GM18511 (cell line): ENCODE results near the gene PACSIN2.

Experiments used
- ATAC-seq: cut with Tn5 transposase; IDR thresholded peaks from one replicate; pipeline ENCODE4 v1.9.1; 2021; ENCODE audit warnings: mild to moderate bottlenecking, moderate library complexity; ENCODE audit not compliant: unreplicated experiment

PACSIN2 gene

DNA sequence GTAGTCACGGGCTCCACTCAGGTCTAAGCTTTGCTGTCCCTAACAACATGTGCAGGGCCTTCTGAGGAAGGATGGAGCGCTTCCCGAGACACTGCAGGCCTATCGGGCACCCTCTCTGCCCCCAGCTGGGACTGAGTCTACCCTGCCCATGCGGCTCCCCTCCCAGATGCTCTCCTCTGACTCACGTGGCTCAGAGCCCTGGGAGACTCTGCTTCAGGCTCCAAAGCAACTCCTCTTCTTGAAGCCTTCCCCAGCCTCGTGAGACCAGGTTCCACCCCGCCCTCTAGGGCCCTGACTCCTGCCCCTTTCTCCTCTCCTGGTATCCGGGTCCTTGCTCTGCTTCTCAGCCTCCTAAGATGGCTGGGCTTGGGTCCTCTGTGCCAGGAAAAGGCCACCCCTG is 129.5 kb downstream of the PACSIN2 start:
- no peak for ATAC-seq

DNA sequence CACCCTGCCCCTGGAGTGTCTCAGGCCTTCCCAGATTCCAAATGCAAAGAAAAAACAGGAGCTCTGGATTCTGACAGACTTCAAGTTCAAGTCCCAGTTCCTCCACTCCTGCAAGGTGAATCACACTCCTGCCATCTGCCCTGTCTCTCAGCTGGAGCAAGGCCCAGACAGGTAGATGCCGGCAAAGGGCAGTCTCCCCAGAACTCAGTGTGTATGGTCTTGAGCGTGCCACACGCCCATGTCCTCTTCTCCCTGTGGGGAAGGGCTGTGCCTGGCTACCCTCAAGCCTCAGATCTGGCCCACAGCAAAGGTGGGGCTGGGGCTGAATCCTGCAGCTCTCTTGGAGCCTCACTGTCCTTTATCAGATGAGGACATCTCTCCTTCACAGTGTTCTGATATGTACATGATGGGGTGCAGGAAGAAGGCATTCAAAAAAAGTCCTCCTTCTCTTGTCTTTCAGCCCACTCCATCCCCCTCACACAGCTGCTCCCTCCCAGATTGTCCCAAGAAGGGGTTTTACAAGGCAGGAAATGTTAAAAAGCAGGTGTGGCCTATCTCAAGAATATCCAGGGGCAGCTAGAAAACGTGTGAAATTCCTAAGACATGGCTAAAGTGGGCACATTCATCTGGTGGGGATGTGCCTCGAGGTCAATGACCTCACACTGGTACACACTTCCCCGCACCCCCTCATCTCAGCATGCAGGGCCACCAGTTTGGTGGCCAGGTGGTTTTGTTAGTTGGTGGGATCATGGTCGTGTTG is 130.2 kb downstream of the PACSIN2 start:
- ATAC-seq = no peak

DNA sequence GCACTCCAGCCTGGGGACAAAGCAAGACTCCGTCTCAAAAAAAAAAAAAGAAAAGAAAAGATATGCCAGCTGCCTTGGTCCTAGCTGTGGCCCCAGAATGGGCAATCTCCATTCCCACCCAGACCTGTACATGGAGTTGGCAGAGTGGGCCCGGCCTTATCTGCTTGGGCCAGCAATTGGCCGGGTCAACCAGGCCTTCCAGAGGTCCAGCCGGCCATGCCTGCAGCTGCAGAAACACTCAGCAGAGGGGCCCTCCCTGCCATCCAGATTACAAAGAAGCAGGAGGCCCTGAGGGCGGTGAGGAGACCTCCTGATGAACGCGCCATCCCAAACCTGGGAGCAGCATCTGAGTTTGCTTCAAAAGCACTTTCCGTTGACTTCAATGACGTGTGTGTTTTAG is 131.0 kb downstream of the PACSIN2 start:
- no peak for ATAC-seq

DNA sequence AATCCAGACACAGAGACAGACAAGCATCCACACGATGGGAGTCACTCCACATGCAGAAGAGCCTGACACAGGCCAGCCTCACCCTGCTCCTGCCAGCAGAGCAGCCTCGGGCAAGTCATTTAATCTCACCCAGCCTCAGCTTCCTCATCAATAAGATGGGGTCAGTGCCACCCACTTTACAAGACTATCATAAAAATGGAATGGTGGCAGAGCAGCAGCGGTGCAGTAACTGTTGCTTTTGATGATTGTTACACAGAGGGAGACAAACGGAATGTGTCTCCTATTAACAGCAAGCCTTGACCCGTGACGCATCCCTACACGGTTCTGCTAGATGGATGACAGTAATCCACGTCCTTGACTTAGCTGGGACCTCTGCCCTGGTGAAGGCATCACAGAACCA is 131.8 kb downstream of the PACSIN2 start:
- no peak for ATAC-seq

DNA sequence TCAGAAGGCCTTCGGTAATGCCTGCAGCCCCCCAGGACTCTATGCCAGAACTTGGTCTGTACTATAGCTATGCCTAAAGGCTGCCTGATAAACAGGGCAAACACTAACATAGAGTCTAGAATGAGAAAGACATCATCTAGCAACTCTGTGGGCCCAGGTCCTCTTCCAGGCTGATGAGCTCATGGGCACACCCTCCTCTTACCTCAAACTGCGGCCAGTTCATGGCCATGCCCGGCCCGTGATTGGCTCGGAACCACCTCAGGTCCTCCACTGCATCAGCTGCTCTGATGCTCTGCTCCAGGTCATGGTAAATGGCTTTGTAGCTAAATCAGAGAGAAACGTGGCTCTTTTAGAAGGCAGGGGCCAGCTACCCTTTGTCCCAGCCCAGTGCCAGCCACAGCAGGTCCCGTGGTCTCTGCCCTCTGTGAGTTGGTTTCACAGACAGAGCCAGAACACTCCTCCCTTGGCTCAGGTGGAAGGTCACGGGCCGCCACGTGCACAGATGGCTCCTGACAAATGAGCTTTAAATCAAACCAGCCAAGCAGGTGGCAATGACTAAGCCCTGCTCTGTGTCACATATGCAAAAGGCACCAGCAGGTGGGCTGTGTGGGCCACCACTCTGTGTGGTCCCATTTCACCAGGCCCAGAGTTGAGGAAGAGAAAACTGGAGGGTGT is 132.8 kb downstream of the PACSIN2 start:
- ATAC-seq = no peak

DNA sequence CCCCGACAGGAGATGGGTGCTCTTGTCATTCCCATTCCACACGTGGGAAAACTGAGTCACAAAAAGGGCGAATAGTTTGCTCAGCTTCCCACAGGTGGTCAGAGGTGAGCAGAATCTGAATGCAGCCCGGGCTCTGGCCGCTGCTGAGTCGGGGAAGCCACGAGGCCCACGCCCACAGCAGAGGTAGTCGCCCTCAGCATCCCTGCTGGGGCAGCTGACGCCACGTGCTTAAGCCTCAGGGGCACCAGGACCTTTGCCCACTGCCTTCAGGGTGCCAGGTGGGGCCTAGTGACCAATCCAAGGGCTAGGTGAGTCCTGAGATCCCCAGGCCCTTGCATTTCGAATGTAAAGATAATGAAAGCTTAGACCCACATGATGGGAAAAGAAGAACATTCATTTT is 133.7 kb downstream of the PACSIN2 start:
- ATAC-seq = no peak

DNA sequence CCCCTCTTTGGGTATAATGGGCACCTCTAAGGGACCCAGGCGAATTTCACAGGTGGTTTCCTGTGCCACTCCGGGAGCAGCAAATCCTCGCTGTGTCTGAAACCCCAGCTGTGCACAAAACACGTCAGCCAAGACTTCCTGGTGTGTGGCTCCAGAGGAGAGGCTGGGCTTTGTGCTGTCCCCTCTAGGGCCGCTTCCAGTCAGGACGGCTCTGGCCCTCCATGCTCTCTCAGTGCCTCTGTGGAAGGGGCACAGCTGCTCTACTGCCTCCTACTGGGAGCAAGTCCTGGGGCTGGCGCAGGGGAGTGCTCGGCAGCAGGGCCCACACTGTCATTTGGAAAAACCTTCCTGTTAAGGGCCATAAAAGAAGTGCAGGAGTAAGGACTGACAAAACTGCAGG is 134.1 kb downstream of the PACSIN2 start:
- ATAC-seq = no peak

DNA sequence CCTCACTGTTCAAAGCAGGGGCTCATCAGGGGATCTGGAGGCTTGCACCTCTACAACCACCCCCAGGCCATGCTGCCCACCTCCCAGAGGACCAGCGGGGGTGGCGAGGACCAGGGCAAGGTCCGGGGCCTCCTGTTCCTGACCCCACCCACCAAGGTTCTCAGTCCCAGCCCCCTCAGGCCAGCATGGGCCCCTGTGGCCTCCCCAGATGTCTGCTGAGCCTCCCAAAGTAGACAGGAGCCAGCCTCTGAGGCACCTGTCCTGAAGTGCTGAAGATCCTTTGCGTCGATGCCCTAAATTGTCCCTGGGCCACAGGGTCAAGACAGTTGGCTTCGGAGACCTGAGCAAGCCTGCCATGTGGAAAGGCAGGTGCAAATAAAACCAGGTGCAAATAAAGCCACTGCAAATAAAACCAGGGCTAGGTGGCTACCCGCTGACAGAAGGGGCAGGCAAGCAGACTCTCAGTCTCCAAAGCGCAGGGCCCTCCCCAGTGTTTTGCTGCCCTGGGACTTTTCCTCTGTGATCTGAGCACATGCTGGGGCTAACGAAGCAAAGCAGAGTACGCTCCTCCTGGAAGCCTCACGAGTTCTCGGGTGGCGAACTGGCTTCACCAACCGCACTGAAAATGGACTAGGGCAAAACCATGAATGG is 135.5 kb downstream of the PACSIN2 start:
- ATAC-seq = no peak

DNA sequence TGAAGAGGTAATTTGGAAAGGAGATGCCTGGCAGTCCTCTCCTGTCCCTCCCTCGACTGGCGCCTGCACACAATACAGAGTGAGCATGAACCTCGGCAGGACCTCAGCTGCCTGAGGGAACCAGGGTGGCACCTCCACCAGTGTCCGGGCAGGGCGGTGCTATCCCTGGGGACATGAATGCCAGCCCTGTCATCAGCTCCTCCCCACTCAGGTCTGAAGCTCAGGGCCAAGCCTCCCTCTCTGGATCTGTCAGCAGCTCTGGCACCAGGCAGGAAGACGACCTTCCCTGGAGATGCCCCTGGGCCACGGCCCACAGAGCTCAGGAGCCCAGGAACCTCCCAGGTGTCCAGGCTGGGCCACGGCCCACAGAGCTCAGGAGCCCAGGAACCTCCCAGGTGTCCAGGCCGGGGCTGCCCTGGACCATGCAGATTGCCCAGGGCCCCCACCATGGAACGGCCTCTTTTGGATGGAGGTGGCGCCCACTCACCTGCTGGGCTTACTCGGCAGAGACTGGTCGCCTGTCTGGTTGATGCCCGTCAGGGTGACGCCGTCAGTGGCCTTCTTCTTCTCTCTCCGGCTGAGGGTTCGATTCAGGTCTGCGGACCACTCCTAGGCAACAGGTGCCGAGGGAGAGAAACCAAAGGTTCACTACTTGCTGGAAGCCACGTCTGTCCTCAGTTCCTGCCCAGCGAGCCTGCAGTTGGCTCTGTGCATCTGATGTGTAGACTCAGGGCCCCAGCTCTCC is 136.2 kb downstream of the PACSIN2 start:
- no peak for ATAC-seq

DNA sequence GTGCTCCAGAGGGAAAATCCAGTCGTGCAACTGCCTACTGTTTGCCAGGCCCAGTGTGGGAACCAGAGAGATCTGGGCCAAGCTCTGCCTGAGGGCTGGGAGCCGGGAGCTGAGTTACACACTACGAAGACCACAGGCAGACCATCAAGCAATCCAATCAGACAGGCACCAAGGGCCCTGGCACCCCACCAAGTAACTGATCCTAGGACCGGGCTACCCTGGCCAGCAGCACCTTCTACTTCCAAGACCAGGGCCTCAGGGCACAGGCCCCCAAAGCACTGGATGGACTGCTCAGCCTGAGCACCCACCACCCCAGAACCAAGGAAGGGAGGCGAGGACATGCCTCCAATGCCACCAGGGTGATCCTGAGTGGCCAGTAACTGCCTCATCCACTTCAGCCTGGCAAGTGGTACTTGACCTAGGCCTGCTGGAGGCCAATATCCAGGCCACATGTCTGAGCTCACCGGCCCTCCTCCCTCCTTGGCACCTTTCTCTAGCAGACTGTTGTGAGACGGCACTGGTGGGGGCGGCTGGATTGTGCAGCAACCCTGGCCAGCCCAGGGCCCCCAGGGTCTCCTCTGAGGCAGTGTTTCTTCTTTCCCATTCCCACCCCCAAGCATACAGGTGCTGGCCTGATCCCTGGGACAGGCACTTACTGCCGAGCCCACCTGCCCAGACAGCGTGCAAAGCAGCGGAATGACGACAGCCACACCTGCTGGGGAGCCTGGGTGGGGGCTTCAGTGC is 137.2 kb downstream of the PACSIN2 start:
- no peak for ATAC-seq

DNA sequence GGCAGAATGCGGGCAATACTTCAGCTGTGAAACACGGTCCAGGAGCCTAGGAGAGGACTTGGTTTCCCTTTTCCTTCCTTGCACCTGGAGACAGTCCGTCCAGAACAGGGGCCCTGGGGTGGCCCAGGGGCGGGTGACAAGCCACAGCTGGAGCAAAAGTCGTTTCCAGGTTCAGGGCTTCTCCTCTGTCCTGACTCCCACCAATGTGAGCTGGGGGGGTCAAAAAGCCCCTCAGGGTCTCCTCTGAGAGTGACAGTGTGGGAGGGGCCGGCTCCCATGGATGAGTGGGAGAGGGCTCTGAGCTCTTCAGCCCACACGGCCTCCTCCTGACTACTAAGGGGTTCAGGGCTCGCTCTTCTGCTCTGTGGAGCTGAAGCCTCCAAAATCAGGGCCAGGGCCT is 137.8 kb downstream of the PACSIN2 start:
- ATAC-seq = no peak

DNA sequence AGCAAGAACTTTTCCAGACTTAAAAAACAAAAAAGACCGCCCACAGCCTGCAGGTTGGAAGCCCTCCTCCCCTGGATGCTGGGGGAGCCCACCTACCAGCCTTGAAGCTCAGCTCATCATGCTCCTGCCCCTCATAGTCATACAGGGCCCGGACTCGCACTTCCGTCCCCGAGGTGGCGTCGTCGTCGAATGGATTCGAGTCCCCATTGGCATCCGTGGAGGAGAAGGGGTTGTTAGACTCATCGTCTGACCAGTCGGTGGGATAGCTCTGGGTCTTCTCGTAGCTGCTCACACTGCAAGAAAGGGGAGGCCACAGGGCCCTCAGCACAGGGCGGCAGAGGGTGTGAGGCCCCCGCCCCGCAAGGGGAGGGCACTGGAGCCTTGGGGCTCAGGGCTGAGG is 138.9 kb downstream of the PACSIN2 start:
- ATAC-seq = no peak

DNA sequence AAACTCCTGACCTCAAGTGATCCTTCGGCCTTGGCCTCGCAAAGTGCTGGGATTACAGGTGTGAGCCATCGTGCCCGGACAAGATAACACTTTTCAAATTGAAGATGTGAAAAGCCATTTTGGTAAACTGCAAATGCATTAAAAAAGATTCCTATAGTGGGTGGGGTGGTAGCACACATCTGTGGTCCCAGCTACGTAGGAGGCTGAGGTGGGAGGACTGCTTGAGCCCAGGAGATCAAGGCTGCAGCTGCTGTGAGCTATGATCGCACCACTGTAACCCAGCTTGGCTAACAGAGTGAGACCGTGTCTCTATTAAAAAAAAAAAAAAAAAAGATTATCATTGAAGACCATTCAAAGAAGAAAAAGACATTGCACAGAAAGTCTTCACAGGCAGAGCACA is 140.9 kb downstream of the PACSIN2 start:
- no peak for ATAC-seq

DNA sequence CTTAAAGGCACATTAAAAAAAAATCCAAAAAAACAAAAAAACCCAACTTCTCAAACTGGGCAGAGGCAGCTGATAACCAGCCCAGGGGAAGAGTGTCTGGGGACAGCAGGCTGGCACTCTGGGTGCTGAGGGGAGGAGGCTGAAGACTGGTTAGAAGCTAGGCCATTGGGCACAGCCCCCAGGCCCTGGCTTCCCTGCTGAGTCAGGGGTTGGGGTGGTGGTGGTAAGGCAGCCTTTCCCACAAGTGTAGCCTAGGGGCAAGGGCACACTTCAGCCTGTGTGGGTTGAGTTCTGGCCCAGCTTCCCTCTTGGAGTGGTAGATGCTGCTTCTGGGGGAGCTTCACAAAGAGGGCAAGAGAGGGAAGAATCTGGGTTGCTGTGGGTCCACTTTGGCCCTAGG is 141.6 kb downstream of the PACSIN2 start:
- no peak for ATAC-seq

DNA sequence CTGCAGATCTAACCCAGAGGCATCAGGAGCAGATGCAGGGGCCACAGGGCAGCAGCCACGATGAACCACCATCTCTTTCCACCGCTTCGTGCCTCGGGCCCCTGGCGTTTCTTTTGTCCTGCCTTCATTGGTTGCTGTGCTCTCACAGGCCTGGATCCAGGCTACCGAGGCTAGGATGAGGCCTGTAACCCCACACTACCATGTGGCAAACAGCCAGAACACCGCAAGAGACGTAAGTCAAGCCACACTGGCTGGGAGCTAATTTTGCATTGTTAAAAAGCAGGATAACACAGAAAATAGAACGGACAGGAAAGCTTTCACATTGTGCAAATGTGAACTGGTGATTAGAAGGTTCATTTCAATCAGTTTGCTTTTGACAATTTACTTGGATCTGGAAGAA is 142.1 kb downstream of the PACSIN2 start:
- no peak for ATAC-seq

DNA sequence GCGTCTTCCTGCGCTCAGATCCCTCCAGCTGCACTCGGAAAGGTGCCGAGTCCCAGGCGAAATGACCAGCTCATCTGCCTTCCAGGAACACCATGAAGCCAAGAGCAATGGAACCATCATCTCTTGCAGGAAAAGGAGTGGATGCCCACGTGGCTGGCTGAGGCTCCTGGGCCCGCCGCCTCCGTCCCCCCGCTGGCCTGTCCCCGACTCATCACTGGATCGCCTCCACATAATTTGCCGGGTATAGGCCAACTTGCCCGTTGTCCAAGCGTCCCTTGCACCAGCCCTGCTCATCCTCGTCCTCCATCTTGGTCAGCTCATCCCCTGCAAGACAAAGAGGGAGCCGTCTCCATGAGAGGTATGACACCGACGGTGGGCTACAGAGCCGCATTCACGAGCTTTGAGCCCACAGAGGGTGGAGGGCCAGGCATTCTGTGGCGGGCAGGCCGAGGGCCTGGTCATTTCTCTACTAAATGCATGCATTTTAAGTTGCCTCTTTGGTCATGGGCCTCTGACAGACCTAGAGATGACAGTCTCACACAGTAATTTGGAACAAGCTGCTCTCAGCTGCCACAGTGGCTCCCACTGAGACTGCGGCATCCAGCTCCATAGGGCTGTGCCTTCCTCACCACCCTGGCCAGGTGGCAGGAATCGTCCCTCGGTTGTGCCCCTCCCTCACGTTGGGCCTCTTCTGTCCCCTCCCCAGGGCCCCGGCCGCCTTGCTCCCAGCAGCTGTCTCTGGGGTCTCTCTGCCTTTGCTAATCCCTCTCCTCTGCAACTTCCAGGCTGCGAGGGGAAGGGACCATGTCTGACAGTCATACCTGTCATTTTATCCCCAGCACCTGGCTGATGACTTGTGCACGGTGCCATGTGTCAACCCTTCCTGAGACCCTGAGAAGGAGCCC is 143.6 kb downstream of the PACSIN2 start:
- ATAC-seq = no peak

DNA sequence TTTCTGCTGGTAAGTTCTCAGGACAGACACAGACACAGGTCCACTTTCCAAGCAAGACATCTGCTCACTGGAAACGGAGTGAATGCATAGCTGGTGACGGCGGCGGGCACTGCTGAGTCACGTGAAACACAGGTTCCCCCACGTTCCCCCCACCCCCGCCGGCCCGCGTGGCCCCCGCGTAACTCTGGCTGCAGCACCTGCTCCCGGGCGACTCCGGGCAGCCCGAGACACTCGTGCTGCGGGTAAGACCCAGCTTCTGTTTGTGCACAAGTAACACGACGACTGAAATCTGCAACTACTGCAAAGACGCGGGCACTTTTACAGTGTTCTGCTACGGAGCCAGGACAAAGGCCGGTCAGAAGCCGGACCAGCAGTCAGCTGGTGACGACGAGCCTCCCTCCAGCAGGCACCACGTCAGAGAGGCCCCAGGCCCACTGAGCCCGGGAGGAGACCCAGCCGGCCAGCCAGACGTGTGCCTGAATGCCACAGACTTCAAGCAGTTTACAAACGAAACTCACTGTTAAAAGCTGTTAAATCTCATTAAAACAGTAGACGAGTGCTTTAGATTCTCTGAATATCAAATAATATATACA is 145.0 kb downstream of the PACSIN2 start:
- no peak for ATAC-seq

DNA sequence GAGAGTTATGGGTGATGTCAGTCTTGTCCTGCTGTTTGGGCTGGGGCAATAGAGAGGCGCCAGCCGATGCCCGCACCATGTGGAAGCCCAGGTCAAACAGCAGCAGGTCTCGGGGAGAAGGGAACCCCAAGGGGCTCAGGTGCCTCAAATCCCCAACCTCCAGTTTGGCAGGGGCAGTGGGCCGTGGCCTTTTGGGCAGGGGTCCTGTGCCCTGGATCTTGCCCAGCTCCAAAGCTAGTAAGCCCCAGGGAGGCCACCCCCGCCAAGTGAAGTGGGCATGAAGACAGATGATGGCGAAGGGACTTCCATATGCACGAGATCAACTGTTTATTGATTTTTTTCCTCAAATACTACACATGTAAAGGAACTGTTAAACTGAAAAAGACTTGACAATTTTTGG is 145.5 kb downstream of the PACSIN2 start:
- no peak for ATAC-seq

DNA sequence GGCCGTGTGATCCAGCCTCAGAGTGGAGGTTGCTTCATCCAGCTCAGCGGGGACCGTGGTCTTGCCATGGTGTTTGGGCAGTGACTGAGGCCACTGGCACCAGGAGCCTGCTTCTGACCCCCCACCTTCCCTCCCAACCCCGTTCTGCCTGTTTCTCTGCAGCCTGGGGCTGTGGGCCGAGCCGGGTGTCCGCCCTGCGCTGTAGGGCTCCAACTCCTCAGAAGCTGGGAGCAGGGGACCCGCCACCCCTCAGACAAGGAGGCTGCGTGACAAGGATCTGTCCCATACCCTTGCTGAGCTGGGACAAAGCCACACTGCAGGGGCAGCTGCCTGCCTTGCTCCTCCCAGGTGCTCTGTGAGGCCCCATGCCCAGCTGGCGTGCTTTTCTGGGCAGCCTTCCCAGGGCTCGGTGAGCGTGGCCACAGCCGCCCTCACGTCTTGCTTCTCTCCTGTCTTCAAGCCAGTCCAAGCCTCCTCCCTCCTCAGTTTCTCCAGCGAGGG is 146.1 kb downstream of the PACSIN2 start:
- ATAC-seq = no peak
